PC-3 (cell line): ENCODE data around the gene OASL.

Experiments used
- CTCF ChIP-seq: fragments of 300-600 bp; sonication (generic); conservative IDR thresholded peaks from 2 replicates; pipeline ENCODE4 v1.5.1; 2017; ENCODE audit warnings: antibody characterized with exemption, low read depth, mild to moderate bottlenecking, low read length
- EZH2 ChIP-seq: fragments of 300-600 bp; sonication (generic); IDR thresholded peaks from one replicate; pipeline ENCODE4 v1.6.1; 2017; ENCODE audit warnings: antibody characterized with exemption, mild to moderate bottlenecking, low read length; ENCODE audit not compliant: unreplicated experiment
- EZH2phosphoT487 ChIP-seq: fragments of 300-600 bp; sonication (generic); IDR thresholded peaks from 2 replicates; pipeline ENCODE4 v1.6.1; 2018; ENCODE audit warnings: mild to moderate bottlenecking, antibody characterized with exemption, low read length, borderline replicate concordance

- no peak for TF ChIP-seq EZH2
- TF ChIP-seq CTCF: no peak
- TF ChIP-seq EZH2phosphoT487: no peak
Observed at GRCh38 chr12:121023799-121024198, 15.2 kb downstream of the OASL start.
